H1 (cell line): ENCODE data around the gene FAR2. TPM values are rescaled to one million over a fixed set of nuclear protein-coding genes. Genes with fewer than 3 reads are reported as not detected.

Experiments used
- CBX8 ChIP-seq: fragments of 300-800, 300-1000 bp; sonication (generic); IDR thresholded peaks from 2 replicates; pipeline ENCODE4 v1.7.1; 2016; ENCODE audit warnings: low read depth, low read length, borderline replicate concordance
- CHD7 ChIP-seq: fragments of 300-600 bp; sonication (generic); IDR thresholded peaks from 2 replicates; pipeline ENCODE4 v1.7.1; 2012; ENCODE audit warnings: low read length, moderate library complexity, mild to moderate bottlenecking, inconsistent platforms; ENCODE audit not compliant: insufficient replicate concordance
- RBBP5 ChIP-seq: IDR thresholded peaks from 2 replicates; pipeline ENCODE4 v1.7.1; 2012; ENCODE audit warnings: low read depth, mild to moderate bottlenecking, inconsistent platforms, low read length, moderate library complexity, borderline replicate concordance
- SIN3A ChIP-seq, 2 experiments: IDR thresholded peaks in 1 of 2; conservative IDR thresholded peaks in 1 of 2; 2 replicates each; pipeline ENCODE4 v1.6.1; 2011 to 2012; ENCODE audit warnings: low read length in 2 of 2, improper control_type of control experiment in 1 of 2, low read depth in 1 of 2, mild to moderate bottlenecking in 1 of 2
- SP1 ChIP-seq: IDR thresholded peaks from 2 replicates; pipeline ENCODE4 v1.6.1; 2011; ENCODE audit warnings: low read depth, low read length
- SRF ChIP-seq: IDR thresholded peaks from 2 replicates; pipeline ENCODE4 v1.6.1; 2011; ENCODE audit warnings: mild to moderate bottlenecking, low read depth, low read length, moderate library complexity
- TBP ChIP-seq: IDR thresholded peaks from 2 replicates; pipeline ENCODE4 v1.6.1; 2011; ENCODE audit warnings: low read depth, low read length, improper control_type of control experiment
- polyA plus RNA-seq, 7 experiments: library from polyadenylated mRNA; depleted of rRNA in 3 of 7; stranded (reverse) in 5 of 7; unstranded in 2 of 7; fragments of >200 nt in 5 of 7; fragments of 200-250 nt in 2 of 7; gene quantifications; 1 replicate in 5 of 7; 2 replicates in 1 of 7; 4 replicates in 1 of 7; pipeline versions ENCODE4 v1.2.1 to v1.2.3, GENCODE V29; 2011 to 2013; ENCODE audit warnings: missing spikeins in 2 of 7, mixed read lengths in 2 of 7
- total RNA-seq: library from RNA; stranded (reverse); fragmentation: NEBNext Ultra II Directional; extraction: Animal tissue kit (Norgen Biotek cat#: 25700); gene quantifications from 2 replicates; pipeline ENCODE4 v1.2.1, GENCODE V29; 2021

The FAR2 gene
- total and polyA plus RNA-seq, 2 of the 8 experiments (the other 6 are each of a cell fraction or from before 2014, with no cell fraction given): 24.0 to 24.1 TPM

- TF ChIP-seq CHD7 (no peak), CBX8 (no peak), TBP (no peak), RBBP5 (no peak), SIN3A (conservative IDR thresholded peaks at IDR 0.05 in 1 of 2, IDR thresholded peaks at IDR 0.05 in 1 of 2; ENCODE audit: low read depth in 1 of 2, low read length in 2 of 2) (no peak), SRF (no peak), SP1 (no peak)
Measured at GRCh38 chr12:29239336-29239735, 90.3 kb downstream of the FAR2 start (continued).
